ENCODE measurements around the gene SLX4IP.

The SLX4IP gene

DNA sequence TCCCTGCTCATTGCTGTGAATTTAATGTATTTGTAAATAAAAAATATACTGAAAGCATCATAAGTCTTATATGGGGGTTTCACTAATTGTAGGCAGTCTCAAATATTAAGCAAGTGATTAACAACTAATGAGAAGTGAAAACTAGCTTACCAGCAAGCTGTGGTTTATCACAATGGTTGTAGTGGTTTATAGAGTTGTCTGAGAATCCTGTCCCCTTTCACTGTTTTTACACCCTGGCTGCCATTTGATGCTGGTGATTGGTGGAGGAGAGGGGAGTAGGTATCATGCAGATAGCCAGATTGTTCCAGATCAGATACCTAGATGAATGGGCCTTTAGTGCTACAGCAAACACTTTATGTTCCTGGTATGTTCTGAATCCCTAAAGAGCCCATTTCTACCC, 7.1 kb upstream of the SLX4IP start:
- DNase-seq, result no peak

- no peak for DNase-seq
These were observed 5.6 kb upstream of the SLX4IP start for GRCh38 chr20:10429443-10429981.

GRCh38 chr20:10430000-10430466, 5.1 kb upstream of the SLX4IP start:
- DNase-seq, result no peak

DNA sequence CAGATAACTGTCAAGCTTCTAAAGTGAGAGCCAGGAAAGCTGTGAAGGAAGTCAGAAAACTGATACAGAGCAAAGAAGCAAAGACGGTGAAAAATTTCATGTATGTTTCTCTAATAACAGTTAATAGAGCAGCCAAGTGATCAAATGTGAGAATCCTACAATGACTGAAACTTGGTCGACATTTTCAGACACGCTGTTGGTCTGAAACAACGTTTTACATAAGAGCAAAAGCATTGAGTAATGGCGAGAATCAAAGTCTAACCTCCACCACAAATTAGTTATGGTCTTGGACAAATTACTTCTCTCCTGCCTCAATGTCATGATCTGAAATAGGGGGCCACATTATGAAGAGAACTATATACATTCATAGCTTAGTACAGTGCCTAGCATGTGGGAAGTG, 4.4 kb upstream of the SLX4IP start:
- no peak for DNase-seq

DNA sequence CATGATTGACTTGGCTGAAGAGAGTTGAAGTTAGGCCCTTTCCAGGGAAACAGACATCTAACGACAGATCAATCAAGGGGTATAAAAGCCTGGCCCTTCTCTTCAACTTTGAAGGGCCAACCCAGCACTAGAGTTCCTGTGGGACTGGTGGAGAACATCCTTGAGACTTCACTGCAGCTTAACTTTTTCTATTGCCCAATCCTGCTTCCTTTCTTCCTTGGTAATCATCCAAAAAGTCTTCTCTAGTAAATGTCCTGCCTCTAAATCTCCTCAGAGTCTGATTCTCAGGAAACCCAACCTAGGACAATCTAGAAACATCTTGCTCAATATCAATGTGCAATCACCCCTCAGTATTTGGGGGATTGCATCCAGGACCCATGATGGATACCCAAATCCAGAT, 3.0 kb upstream of the SLX4IP start:
- no peak for DNase-seq

DNA sequence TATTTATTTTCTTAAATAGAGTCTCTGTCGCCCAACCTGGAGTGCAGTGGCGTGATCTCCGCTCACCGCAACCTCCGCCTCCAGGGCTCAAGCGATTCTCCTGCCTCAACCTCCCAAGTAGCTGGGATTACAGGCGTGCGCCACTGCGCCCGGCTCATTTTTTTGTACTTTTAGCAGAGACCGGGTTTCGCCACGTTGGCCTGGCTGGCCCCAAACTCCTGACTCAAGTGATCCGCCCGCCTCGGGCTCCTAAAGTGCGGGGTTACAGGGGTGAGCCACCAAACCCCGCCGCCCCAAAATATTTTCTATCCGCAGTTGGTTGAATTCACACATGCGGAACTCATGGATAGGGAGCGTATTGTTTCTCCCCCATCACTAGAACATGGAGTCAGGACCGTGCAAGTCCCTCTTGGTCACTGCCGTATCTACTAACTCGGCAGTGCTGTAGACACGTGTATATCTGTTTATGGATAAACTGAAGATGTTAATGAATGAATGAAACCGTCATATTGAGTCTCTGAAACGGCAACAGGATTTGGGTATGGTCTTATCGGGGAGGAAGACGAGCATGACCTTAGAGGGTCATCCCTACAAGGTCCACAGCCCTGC, 2.0 kb upstream of the SLX4IP start:
- DNase-seq, result no peak

GRCh38 chr20:10433623-10434466, 1.3 kb upstream of the SLX4IP start, which contains the start of gene MKKS:
Gene MKKS, minus strand, starts transcription at chr20:10434222. Its CDS starts 20,708 bp downstream, at chr20:10413514.
- peak in 53 of 56 donors; percentile 29 to 92 (median 78) for DNase-seq

DNA sequence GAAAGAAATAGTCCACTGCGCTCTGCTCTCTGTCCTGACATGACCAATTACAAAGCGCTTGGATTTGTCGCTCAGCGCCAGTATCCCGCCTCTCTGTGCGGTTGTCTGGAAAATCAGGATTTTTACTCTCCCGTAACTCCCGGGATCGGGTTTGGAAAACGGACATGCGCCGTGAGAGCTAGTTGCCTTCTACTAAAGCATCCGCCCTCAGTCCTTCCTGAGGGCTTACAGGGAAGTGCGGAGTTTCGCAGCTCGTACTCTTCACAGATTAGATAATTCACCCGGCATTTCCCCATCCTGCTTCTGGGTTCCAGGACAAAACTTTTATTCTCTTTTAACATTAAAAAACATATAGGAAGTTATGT, 656 bp upstream of the SLX4IP start:
- peak; percentile 65 to 97 (median 88) for DNase-seq

DNA sequence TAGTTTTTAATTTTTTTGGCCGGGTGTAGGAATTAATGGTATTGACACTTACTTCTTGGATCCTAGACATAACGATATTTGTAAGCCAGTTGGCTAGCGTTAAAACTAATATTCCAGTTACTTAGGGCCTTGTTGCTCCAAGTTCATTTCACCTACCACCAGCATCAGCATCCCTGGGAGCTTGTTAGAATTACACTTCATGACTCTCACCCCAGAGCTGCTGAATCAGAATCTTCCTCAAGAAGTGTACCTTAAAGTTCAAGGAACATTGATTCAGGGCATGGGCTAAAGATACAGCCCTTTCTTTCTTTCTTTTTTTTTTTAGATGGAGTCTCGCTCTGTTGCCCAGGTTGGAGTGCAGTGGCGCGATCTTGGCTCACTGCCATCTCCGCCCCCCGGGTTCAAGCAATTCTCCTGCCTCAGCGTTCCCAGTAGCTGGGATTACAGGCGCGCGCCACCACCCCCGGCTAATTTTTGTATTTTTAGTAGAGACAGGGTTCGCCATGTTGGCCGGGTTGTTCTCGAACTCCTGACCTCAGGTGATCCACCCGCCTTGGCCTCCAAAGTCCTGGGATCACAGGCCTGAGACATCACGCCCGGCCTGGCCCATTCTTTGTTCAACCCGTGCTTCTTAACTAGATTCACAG, 1.1 kb downstream of the SLX4IP start:
- DNase-seq, result no peak

DNA sequence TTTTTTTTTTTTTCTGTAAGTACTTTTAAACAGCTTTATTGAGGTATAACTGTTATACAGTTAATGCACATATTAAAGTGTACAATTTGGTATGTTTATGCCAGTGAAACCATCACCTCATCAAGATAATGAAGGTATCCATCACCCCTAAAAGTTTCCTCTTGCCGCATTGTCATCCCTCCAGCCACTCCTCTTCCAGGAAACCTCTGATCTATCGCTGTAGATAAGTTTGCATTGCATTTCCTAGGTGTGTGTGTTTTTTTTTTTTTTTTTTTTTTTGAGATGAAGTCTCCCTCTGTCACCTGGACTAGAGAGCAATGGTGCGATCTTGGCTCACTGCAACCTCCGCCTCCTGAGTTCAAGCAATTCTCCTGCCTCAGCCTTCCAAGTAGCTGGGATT, 3.1 kb downstream of the SLX4IP start:
- no peak for DNase-seq

DNA sequence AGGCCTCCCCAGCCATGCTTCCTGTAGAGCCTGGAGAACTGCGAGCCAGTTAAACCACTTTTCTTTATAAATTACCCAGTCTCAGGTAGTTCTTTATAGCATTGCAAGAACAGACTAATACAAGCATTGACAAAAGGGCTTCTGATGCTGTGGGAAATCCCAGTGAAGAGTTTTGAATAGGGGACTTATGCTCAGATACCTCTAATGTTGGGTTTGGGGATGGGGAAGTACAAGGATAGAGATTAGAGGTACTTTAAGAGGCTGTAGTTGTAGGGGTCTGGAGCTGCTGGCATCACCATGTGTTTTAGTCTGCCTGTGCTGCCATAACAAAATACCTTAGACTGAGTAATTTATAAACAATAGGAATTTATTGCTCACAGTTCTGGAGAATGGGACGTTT, 8.8 kb downstream of the SLX4IP start:
- DNase-seq, result no peak

DNA sequence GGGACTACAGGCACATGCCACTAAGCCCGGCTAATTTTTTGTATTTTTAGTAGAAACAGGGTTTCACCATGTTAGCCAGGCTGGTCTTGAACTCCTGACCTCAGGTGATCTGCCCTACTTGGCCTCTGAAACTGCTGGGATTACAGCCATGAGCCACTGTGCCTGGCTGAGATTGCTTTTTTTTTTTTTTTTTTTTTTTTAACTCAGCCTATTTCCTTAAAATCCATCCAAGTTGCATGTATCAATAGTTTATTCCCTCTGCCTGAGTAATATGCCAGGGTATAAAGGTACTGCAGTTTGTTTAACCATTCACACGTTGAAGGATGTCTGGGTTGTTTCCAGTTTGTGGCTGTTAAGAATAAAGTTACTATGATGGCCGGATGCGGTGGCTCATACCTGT, 10.7 kb downstream of the SLX4IP start:
- no peak for DNase-seq

DNA sequence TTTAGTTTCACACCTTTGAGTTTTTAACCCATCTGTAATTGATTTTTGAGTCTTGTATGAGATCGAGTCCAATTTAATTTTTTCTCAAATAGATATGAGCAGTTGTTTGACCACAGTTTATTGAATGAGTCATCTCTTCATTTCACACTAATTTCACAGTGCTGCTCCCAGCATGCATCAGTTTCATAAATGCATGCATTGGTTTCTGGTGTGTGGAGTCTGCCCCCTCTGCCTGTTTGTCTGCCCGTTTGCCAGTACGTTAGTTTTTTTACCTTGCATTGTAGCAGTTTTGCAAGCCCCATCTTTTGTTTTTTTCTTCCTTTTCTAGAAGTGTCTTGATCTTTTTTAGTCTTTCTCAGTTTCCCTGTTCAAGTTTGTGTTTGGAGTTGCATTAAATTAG, 11.9 kb downstream of the SLX4IP start:
- peak in 1 of 56 donors; percentile 8 for DNase-seq

DNA sequence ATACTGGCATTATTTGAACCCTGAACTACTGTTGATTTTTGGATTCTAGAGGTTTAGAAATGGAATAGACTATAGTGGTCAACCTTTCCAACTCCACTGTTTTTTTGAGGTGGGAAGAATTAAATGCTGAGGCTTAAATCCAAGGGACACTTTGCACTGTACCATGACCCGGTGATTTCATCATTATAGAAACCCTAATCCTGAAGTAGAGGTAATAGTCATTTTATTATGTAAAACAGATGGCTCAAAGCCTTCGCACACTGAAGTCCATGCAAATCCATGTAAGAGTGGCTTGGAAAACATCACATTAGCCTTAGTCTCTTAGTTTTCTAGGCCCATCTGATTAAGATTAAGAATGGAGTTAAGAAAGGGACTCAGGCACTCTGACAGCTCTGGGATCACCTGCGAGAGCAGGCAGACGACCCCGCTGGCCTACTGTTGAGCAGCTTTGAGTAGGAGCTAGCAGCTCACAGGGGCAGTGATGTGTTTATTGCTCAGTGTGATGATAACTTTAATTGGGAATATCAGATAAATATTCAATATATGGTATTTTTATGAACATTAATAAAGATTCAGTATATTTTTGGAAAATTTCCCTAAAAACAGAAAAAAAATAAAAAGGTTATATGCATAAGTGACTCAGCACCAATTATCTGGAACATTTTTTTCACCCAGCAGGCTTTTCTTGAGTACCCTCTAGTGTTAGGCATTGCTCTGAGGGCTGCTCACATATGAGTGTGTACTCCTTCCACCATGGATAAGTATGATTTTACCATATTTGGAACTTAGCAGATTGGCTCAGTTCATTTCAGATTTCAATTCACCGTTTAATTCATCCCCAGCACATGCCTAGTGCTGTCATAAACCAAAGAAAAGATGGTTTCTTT, 13.4 kb downstream of the SLX4IP start:
- DNase-seq, result no peak

GRCh38 chr20:10449270-10449669, 14.2 kb downstream of the SLX4IP start:
- DNase-seq, result no peak

GRCh38 chr20:10453241-10453640, 18.1 kb downstream of the SLX4IP start:
- peak in 1 of 56 donors; percentile 8 for DNase-seq

DNA sequence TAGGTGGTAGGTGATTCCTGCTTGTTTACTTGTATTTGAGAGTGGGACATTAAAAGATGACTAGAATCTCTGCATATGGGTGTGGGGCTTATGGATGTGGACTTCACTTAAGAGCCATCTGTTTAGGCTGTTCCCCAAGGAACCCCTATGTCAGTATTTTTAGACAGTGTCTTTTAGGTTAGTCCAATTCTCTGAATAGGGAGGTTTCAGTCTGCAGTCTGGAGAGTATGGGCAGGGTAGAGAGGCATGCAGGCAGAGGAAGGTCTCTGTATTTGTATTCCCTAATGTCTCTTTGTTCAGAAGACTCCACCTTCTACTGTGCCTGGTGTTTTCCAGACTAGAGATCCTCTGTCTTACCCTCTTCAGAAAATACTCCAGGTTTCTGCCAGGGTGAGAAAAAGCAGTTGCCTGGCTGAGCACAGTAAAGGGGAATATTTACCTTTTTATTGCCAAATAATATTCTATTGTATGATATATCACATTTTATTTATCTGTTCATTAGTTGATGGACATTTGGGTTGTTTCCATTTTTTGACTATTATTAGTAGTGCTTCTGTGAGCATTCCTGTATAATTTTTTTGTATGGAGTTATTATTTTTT, 19.1 kb downstream of the SLX4IP start:
- DNase-seq, result no peak

DNA sequence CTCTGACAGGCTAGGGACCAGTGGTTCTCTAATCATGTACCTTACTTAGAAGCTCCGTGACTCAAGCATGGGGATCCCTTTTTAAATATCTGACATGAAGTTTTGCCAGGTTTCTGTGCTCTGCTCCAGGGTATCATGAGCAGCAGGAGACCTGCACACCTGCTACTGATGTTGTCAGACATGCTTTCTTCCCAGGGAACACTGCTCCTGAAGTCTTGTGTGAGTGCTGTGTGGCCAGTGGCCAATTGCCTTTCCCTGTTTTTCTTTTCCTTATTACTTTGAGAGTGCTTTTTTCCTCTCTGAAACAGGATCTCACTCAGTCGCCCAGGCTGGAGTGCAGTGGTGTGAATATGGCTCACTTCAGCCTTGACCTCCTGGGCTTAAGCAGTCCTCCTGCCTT, 26.4 kb downstream of the SLX4IP start:
- DNase-seq, result no peak

DNA sequence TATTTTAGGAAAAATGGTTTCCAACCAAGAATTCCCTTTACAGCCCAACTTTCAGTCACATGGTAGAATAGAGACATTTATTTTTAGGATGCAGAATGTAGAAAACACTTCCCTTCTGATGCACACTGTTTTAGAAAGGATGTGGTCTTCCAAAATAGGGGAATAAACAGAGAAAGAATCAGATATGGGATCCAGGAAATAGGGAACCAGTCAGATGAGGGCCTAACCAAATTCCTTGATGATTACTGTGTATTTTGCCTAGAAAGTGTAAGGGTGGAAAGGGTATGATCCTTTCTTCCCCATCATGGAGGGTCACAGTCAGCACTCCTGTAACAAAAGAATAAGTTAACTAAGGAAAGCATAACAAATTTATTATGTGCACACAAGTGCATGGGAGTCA, 27.4 kb downstream of the SLX4IP start:
- DNase-seq, result no peak

DNA sequence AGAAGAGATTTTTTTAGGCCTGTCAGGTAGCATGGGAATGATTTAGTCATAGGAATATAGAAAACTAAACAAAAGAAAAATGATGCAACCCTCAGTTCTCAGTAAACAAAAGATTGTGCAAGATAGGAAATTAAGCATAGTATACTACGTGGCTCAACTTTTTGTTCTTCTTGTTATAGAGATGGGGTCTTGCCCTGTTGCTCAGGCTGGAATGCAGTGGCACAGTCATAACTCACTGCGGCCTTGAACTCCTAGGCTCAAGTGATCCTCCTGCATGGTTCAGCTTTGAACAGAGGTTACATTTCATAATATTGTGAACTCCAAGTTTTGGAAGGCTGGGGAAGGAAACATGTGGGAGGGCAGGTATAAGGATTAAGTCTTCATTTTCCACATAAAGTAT, 28.5 kb downstream of the SLX4IP start:
- no peak for DNase-seq

DNA sequence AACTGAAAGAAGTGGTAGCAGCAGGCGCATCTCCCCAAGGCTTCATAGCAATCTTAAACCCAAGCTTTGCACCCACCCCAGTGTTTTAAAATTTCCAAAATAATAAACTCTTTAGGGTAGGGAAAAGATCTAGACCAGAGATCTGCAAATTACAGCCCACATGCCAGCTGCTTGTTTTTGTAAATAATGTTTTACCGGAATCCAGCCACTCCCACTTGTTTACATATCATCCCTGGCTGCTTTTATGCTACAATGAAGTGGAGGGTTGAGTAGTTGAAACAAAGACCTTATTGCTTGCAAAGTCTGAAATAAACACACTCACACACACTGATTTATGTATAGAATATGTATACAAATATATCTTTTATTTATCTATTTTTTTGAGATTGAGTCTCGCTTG, 30.0 kb downstream of the SLX4IP start:
- no peak for DNase-seq
